Measurements from ENCODE around the gene CHST15. TPM values are rescaled to one million over a fixed set of nuclear protein-coding genes. Genes with fewer than 3 reads are reported as not detected.

CHST15 gene
- total and polyA plus RNA-seq, 2 of the 8 experiments (the other 6 are each of a cell fraction or from before 2014, with no cell fraction given) = 8.8 to 9.1 TPM

DNA sequence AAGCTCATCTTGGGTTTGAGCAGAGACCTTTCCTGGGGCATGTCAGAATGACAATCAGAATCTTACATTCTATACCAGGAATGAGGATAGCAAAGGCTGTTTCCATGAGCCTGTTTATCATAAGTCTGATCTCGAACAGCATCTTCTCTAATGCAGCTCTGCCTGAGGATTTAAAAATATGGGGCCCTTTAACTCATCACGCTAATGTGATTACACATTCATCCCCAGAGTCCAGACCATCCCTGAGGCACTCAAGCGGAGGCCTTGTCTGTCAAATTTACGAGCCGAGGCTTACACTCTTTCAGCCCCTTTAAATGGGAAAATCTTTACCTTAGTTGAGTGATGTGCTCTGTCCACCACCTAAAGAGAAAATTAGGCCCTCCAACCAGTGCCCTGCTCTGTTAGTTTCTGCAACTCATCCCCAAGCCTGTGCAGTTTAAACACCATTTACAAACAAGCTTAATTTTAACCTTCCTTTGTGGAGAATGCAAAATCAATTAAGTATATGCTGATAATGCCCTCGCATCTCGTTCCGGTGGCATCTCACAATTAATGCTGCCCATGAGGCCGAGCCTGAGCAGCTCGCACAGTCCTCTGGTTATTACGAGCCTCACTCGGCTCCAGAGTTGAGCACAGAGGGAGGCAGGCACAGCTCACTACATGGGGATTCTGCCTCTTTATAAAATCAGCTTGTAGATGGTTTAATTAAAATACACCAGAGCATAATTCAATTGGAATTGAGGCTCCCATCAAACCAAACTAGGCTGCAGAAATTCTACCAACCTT, 16.0 kb downstream of the CHST15 start (continued):
- TF ChIP-seq, protein P1, sequence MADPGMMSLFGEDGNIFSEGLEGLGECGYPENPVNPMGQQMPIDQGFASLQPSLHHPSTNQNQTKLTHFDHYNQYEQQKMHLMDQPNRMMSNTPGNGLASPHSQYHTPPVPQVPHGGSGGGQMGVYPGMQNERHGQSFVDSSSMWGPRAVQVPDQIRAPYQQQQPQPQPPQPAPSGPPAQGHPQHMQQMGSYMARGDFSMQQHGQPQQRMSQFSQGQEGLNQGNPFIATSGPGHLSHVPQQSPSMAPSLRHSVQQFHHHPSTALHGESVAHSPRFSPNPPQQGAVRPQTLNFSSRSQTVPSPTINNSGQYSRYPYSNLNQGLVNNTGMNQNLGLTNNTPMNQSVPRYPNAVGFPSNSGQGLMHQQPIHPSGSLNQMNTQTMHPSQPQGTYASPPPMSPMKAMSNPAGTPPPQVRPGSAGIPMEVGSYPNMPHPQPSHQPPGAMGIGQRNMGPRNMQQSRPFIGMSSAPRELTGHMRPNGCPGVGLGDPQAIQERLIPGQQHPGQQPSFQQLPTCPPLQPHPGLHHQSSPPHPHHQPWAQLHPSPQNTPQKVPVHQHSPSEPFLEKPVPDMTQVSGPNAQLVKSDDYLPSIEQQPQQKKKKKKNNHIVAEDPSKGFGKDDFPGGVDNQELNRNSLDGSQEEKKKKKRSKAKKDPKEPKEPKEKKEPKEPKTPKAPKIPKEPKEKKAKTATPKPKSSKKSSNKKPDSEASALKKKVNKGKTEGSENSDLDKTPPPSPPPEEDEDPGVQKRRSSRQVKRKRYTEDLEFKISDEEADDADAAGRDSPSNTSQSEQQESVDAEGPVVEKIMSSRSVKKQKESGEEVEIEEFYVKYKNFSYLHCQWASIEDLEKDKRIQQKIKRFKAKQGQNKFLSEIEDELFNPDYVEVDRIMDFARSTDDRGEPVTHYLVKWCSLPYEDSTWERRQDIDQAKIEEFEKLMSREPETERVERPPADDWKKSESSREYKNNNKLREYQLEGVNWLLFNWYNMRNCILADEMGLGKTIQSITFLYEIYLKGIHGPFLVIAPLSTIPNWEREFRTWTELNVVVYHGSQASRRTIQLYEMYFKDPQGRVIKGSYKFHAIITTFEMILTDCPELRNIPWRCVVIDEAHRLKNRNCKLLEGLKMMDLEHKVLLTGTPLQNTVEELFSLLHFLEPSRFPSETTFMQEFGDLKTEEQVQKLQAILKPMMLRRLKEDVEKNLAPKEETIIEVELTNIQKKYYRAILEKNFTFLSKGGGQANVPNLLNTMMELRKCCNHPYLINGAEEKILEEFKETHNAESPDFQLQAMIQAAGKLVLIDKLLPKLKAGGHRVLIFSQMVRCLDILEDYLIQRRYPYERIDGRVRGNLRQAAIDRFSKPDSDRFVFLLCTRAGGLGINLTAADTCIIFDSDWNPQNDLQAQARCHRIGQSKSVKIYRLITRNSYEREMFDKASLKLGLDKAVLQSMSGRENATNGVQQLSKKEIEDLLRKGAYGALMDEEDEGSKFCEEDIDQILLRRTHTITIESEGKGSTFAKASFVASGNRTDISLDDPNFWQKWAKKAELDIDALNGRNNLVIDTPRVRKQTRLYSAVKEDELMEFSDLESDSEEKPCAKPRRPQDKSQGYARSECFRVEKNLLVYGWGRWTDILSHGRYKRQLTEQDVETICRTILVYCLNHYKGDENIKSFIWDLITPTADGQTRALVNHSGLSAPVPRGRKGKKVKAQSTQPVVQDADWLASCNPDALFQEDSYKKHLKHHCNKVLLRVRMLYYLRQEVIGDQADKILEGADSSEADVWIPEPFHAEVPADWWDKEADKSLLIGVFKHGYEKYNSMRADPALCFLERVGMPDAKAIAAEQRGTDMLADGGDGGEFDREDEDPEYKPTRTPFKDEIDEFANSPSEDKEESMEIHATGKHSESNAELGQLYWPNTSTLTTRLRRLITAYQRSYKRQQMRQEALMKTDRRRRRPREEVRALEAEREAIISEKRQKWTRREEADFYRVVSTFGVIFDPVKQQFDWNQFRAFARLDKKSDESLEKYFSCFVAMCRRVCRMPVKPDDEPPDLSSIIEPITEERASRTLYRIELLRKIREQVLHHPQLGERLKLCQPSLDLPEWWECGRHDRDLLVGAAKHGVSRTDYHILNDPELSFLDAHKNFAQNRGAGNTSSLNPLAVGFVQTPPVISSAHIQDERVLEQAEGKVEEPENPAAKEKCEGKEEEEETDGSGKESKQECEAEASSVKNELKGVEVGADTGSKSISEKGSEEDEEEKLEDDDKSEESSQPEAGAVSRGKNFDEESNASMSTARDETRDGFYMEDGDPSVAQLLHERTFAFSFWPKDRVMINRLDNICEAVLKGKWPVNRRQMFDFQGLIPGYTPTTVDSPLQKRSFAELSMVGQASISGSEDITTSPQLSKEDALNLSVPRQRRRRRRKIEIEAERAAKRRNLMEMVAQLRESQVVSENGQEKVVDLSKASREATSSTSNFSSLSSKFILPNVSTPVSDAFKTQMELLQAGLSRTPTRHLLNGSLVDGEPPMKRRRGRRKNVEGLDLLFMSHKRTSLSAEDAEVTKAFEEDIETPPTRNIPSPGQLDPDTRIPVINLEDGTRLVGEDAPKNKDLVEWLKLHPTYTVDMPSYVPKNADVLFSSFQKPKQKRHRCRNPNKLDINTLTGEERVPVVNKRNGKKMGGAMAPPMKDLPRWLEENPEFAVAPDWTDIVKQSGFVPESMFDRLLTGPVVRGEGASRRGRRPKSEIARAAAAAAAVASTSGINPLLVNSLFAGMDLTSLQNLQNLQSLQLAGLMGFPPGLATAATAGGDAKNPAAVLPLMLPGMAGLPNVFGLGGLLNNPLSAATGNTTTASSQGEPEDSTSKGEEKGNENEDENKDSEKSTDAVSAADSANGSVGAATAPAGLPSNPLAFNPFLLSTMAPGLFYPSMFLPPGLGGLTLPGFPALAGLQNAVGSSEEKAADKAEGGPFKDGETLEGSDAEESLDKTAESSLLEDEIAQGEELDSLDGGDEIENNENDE (IDR thresholded peaks at IDR 0.05; ENCODE audit: insufficient replicate concordance, low read length) = no peak
- no peak for TF ChIP-seq EGR1 (IDR thresholded peaks at IDR 0.05; ENCODE audit: borderline replicate concordance, low read depth, low read length)
- TF ChIP-seq NANOG (IDR thresholded peaks at IDR 0.05; ENCODE audit: insufficient read depth, low read depth, low read length, poor library complexity, severe bottlenecking) = no peak
- TF ChIP-seq, protein P2, sequence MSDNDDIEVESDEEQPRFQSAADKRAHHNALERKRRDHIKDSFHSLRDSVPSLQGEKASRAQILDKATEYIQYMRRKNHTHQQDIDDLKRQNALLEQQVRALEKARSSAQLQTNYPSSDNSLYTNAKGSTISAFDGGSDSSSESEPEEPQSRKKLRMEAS (IDR thresholded peaks at IDR 0.05) = no peak
